PC-3 (cell line): ENCODE results near the gene SRRM2. TPM values are rescaled to one million over a fixed set of nuclear protein-coding genes. Genes with fewer than 3 reads are reported as not detected.

Source experiments
- ATAC-seq: fragments of 200-7000 bp; cut with Tn5 transposase; 2 replicates; pipeline ENCODE4 v1.9.1; 2020; ENCODE audit warnings: mild to moderate bottlenecking, moderate library complexity
- BruUV-seq: library from RNA; stranded (reverse); fragments of 400-500 nt; replicated peaks from 2 replicates; lab custom pipeline; 2021; lab: Mats Ljungman, UMichigan
- CTCF ChIA-PET: fragments of 300-600 bp; sonication (Branson Sonifier 250); formaldehyde crosslinking; loops from one replicate; lab custom pipeline; 2022; ENCODE audit warnings: antibody characterized with exemption; lab: Charles Lee
- POLR2A ChIA-PET: fragments of 300-600 bp; sonication (Branson Sonifier 250); formaldehyde crosslinking; loops from one replicate; lab custom pipeline; 2022; ENCODE audit warnings: antibody characterized with exemption; ENCODE audit not compliant: unreplicated experiment; lab: Charles Lee
- DNase-seq: peaks from one replicate; pipeline ENCODE4 v3.0.0-alpha.2; 2015
- H2AFZ ChIP-seq: fragments of 300-600 bp; sonication (generic); 2 replicates; pipeline ENCODE4 v1.6.0; 2016; ENCODE audit warnings: antibody characterized with exemption, low read length
- H3F3A ChIP-seq: fragments of 300-600 bp; sonication (generic); one replicate; pipeline ENCODE4 v1.6.0; 2017; ENCODE audit warnings: antibody characterized with exemption, low read length, control low read depth, mild to moderate bottlenecking; ENCODE audit not compliant: unreplicated experiment
- H3K27ac ChIP-seq: fragments of 300-600 bp; sonication (generic); 2 replicates; pipeline ENCODE4 v1.5.1; 2016; ENCODE audit warnings: mild to moderate bottlenecking, low read length
- H3K27me3 ChIP-seq: fragments of 300-600 bp; sonication (generic); 2 replicates; pipeline ENCODE4 v1.6.1; 2016; ENCODE audit warnings: low read length, mixed read lengths
- H3K36me3 ChIP-seq: fragments of 300-600 bp; sonication (generic); 2 replicates; pipeline ENCODE4 v1.6.1; 2016; ENCODE audit warnings: low read depth, mixed run types, low read length, mixed read lengths
- H3K4me1 ChIP-seq: fragments of 300-600 bp; sonication (generic); 2 replicates; pipeline ENCODE4 v1.5.1; 2016; ENCODE audit warnings: low read length; ENCODE audit not compliant: insufficient read depth
- H3K4me2 ChIP-seq: fragments of 300-600 bp; sonication (generic); 2 replicates; pipeline ENCODE4 v1.6.0; 2016; ENCODE audit warnings: low read length
- H3K4me3 ChIP-seq: fragments of 300-600 bp; sonication (generic); 2 replicates; pipeline ENCODE4 v1.5.1; 2016; ENCODE audit warnings: mild to moderate bottlenecking, low read length, mixed read lengths
- H3K79me2 ChIP-seq: fragments of 300-600 bp; sonication (generic); 2 replicates; pipeline ENCODE4 v1.6.1; 2017; ENCODE audit warnings: low read length, mixed read lengths
- H3K9ac ChIP-seq: fragments of 300-600 bp; sonication (generic); 2 replicates; pipeline ENCODE4 v1.6.0; 2016; ENCODE audit warnings: mild to moderate bottlenecking, low read length
- H3K9me2 ChIP-seq: fragments of 300-600 bp; sonication (generic); replicated peaks from 2 replicates; pipeline ENCODE4 v1.6.1; 2016; ENCODE audit warnings: mixed run types, low read length, mixed read lengths
- H3K9me3 ChIP-seq: fragments of 300-600 bp; sonication (generic); 2 replicates; pipeline ENCODE4 v1.6.1; 2016; ENCODE audit warnings: low read length, mixed read lengths
- H4K20me1 ChIP-seq: fragments of 300-600 bp; sonication (generic); 2 replicates; pipeline ENCODE4 v1.6.1; 2016; ENCODE audit warnings: low read length, mixed read lengths
- EZH2 ChIP-seq: fragments of 300-600 bp; sonication (generic); IDR thresholded peaks from one replicate; pipeline ENCODE4 v1.6.1; 2017; ENCODE audit warnings: antibody characterized with exemption, mild to moderate bottlenecking, low read length; ENCODE audit not compliant: unreplicated experiment
- EZH2phosphoT487 ChIP-seq: fragments of 300-600 bp; sonication (generic); IDR thresholded peaks from 2 replicates; pipeline ENCODE4 v1.6.1; 2018; ENCODE audit warnings: mild to moderate bottlenecking, antibody characterized with exemption, low read length, borderline replicate concordance
- intact Hi-C: fragments of 100-400 bp; cut with micrococcal nuclease; formaldehyde crosslinking; loops from 2 replicates; pipeline ENCODE4 v1.9.0; 2023
- total RNA-seq: library from RNA; depleted of rRNA; stranded (reverse); fragments of >200 nt; gene quantifications from 2 replicates; pipeline ENCODE4 v1.2.3, GENCODE V29; 2014
- TF ChIP-seq, protein P1 (sequence below): fragments of 300-600 bp; sonication (generic); conservative IDR thresholded peaks from 2 replicates; pipeline ENCODE4 v1.5.1; 2017; ENCODE audit warnings: antibody characterized with exemption, low read depth, mild to moderate bottlenecking, low read length

The SRRM2 gene
- total RNA-seq, 1 experiment from 2014 or later, result 72.6 TPM

DNA sequence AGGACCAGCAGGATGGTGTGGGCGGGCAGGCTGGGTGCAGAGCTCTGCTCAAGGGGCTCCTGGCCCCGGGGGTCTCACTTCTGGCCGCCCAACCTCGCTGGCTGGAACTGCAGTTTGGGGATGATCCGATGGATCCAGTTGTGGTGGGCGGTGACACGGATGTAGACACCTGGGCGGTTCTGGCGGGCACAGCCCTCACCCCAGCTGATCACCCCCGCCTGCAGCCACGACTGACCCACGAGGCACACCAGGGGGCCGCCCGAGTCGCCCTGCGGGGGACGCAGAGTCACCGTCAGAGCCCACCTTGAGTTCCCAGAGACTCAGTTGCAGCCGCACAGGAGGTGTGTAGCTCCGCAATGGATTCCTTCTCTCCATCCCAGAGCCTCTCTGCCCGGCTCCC lies 39.9 kb upstream of the SRRM2 start:
- BruUV-seq, result no TSS peak
- Histone ChIP-seq H3K27ac (no peak overlapping the region), H3K79me2 (no peaks in the 10 kb centered on the region), H3K4me3 (no peak overlapping the region), H3K36me3 (no peaks in the 10 kb centered on the region), H3F3A (no peaks in the 10 kb centered on the region), H3K4me1 (no peaks in the 10 kb centered on the region), H3K4me2 (no peak overlapping the region), H4K20me1 (no peaks in the 10 kb centered on the region), H3K9me2 (no peaks in the 10 kb centered on the region), H2AFZ (no peak overlapping the region), H3K27me3 (no peaks in the 10 kb centered on the region), H3K9me3 (no peaks in the 10 kb centered on the region), H3K9ac (no peak overlapping the region)
- ATAC-seq (no peak), DNase-seq (no peak)
- no peak for TF ChIP-seq EZH2phosphoT487
- TF ChIP-seq, protein P1, sequence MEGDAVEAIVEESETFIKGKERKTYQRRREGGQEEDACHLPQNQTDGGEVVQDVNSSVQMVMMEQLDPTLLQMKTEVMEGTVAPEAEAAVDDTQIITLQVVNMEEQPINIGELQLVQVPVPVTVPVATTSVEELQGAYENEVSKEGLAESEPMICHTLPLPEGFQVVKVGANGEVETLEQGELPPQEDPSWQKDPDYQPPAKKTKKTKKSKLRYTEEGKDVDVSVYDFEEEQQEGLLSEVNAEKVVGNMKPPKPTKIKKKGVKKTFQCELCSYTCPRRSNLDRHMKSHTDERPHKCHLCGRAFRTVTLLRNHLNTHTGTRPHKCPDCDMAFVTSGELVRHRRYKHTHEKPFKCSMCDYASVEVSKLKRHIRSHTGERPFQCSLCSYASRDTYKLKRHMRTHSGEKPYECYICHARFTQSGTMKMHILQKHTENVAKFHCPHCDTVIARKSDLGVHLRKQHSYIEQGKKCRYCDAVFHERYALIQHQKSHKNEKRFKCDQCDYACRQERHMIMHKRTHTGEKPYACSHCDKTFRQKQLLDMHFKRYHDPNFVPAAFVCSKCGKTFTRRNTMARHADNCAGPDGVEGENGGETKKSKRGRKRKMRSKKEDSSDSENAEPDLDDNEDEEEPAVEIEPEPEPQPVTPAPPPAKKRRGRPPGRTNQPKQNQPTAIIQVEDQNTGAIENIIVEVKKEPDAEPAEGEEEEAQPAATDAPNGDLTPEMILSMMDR, result no peak
- no peak for TF ChIP-seq EZH2
- intact Hi-C loops, result no loop called here
- CTCF ChIA-PET, result no interaction called here
- POLR2A ChIA-PET, result no interaction called here

DNA sequence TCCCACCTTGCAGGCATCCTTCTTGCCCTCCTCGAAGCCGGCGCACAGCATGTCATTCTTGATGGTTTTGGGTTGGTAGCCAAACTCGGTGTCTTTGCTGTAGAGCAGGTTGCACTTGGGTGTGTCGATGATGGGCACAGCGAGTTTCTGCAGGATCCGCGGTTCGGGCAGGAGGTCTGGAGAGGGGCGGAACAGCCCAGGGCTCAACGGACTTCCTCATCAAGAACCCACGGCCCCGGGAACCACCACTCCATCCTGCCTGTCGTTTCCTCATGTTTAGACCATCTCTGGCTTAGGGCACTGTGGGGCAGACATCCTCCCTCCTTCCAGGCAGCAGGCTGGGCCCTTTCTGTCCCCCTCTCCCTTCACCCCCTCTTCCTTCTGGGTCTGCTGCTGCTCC lies 38.9 kb upstream of the SRRM2 start:
- DNase-seq, result no peak
- H3K4me3 ChIP-seq, result no peak overlapping the region
- no peaks in the 10 kb centered on the region for H3K9me3 ChIP-seq
- no peak overlapping the region for H3K9ac ChIP-seq
- no peaks in the 10 kb centered on the region for H3K9me2 ChIP-seq
- no peaks in the 10 kb centered on the region for H3K36me3 ChIP-seq
- ATAC-seq, result no peak
- no peaks in the 10 kb centered on the region for H3K27me3 ChIP-seq
- H4K20me1 ChIP-seq, result no peaks in the 10 kb centered on the region
- no peaks in the 10 kb centered on the region for H3F3A ChIP-seq
- H3K79me2 ChIP-seq, result no peaks in the 10 kb centered on the region
- TF ChIP-seq EZH2, result no peak
- TF ChIP-seq, protein P1, result no peak
- TF ChIP-seq EZH2phosphoT487, result no peak
- H3K4me2 ChIP-seq, result no peak overlapping the region
- no peaks in the 10 kb centered on the region for H3K4me1 ChIP-seq
- ChIA-PET CTCF (no interaction called here), POLR2A (no interaction called here)
- BruUV-seq, result no TSS peak
- H3K27ac ChIP-seq, result no peak overlapping the region
- intact Hi-C loops, result no loop called here
- no peak overlapping the region for H2AFZ ChIP-seq

GRCh38 chr16:2713985-2714774 lies 38.3 kb upstream of the SRRM2 start:
- Histone ChIP-seq H3F3A (no peaks in the 10 kb centered on the region), H3K9me3 (no peaks in the 10 kb centered on the region), H3K36me3 (no peaks in the 10 kb centered on the region), H3K27ac (no peak overlapping the region), H3K9me2 (no peaks in the 10 kb centered on the region), H3K4me1 (peaks cover 4% of the 10 kb centered on the region; the same call in 1 of the 2 replicates), H3K79me2 (no peaks in the 10 kb centered on the region), H3K27me3 (no peaks in the 10 kb centered on the region), H3K4me2 (no peak overlapping the region), H4K20me1 (no peaks in the 10 kb centered on the region), H3K9ac (no peak overlapping the region), H3K4me3 (no peak overlapping the region), H2AFZ (no peak overlapping the region)
- TF ChIP-seq, protein P1, result no peak
- TF ChIP-seq EZH2phosphoT487, result no peak
- TF ChIP-seq EZH2, result no peak
- POLR2A ChIA-PET, result no interaction called here
- ATAC-seq, result no peak
- no TSS peak for BruUV-seq
- CTCF ChIA-PET, result no interaction called here
- DNase-seq, result no peak
- intact Hi-C loops, result no loop called here
